OCI-LY3 (cell line): ENCODE results near the gene LMBRD1.

Experiments used
- H2AFZ ChIP-seq: fragments of 200-600, 300-600 bp; shearing (Covaris generic); 2 replicates; pipeline ENCODE4 v1.6.0; 2014; ENCODE audit warnings: antibody characterized with exemption, low read depth, low read length
- H3K27ac ChIP-seq: fragments of 200-600, 300-600 bp; sonication (generic); 2 replicates; pipeline ENCODE4 v1.5.1; 2014; ENCODE audit warnings: mild to moderate bottlenecking, low read length, moderate library complexity, mixed read lengths
- H3K27me3 ChIP-seq: fragments of 200-600, 300-600 bp; sonication (generic); 2 replicates; pipeline ENCODE4 v1.6.1; 2014; ENCODE audit warnings: low read depth, low read length, mixed read lengths
- H3K36me3 ChIP-seq: fragments of 200-600, 300-600 bp; sonication (generic); replicated peaks from 2 replicates; pipeline ENCODE3; 2014; ENCODE audit warnings: low read depth, low read length, mixed read lengths
- H3K4me1 ChIP-seq: fragments of 300-600, 200-600 bp; sonication (generic); 2 replicates; pipeline ENCODE4 v1.6.1; 2014; ENCODE audit warnings: low read length, mixed read lengths
- H3K4me2 ChIP-seq: fragments of 200-600, 300-600 bp; sonication (generic); 2 replicates; pipeline ENCODE4 v1.6.1; 2014; ENCODE audit warnings: low read length, mixed read lengths
- H3K4me3 ChIP-seq: fragments of 300-600, 200-600 bp; sonication (generic); 2 replicates; pipeline ENCODE4 v1.5.1; 2014; ENCODE audit warnings: antibody characterized with exemption, mild to moderate bottlenecking, low read length, moderate library complexity
- H3K79me2 ChIP-seq: fragments of 300-600, 200-600 bp; shearing (Covaris generic); 2 replicates; pipeline ENCODE4 v1.6.1; 2014; ENCODE audit warnings: mild to moderate bottlenecking, low read length, mixed read lengths
- H3K9ac ChIP-seq: fragments of 300-600, 200-600 bp; shearing (Covaris generic); 2 replicates; pipeline ENCODE4 v1.6.0; 2014; ENCODE audit warnings: mild to moderate bottlenecking, low read length, moderate library complexity
- H3K9me3 ChIP-seq: fragments of 200-600, 300-600 bp; shearing (Covaris generic); 2 replicates; pipeline ENCODE4 v1.6.1; 2014; ENCODE audit warnings: low read length, mixed read lengths; ENCODE audit not compliant: insufficient read depth
- H4K20me1 ChIP-seq: fragments of 200-600, 300-600 bp; sonication (generic); 2 replicates; pipeline ENCODE4 v1.6.1; 2016; ENCODE audit warnings: low read length, mixed read lengths; ENCODE audit not compliant: insufficient read depth
- EZH2phosphoT487 ChIP-seq: fragments of 200-600 bp; shearing (Covaris generic); IDR thresholded peaks from 2 replicates; pipeline ENCODE4 v1.6.1; 2018; ENCODE audit warnings: antibody characterized with exemption, mixed run types, low read depth
- TF ChIP-seq, protein P1 (sequence below): fragments of 200-600, 300-600 bp; sonication (generic); IDR thresholded peaks from 2 replicates; pipeline ENCODE4 v1.5.1; 2014; ENCODE audit warnings: antibody characterized with exemption, low read length, low read depth

The LMBRD1 gene

DNA sequence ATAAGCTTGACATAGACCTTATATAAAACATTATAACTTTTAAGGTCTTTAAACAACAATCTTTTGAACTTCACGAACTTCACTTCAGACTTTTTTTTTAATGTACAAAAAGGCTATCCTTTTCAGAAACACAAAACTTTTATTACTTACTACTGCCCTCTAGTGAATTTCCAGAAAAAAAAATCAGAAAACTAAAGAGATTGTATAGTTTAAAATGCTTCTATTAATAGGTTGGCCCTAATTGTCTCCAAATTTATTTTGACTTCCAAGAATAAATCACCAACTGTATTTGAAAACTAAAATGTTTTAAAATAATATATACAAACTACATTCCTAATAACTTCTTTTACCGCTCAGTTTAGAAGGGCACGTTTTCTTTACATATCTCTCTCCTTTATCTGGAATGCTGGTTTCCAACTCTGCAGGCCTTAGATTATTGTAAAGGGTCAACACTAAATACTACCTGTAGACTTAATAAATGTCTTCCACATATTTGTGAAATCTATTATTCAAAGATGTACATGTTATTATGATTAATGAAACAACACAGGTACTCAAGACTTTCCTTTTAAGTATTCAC, 66.8 kb downstream of the LMBRD1 start:
- Histone ChIP-seq H3K79me2 (no peaks in the 10 kb centered on the region), H3K27me3 (no peaks in the 10 kb centered on the region), H3K27ac (no peak overlapping the region), H3K4me1 (peaks cover 4% of the 10 kb centered on the region; the same call in 1 of the 2 replicates), H3K9ac (no peak overlapping the region), H2AFZ (no peak overlapping the region), H4K20me1 (no peaks in the 10 kb centered on the region), H3K9me3 (no peaks in the 10 kb centered on the region), H3K36me3 (peaks cover 7% of the 10 kb centered on the region), H3K4me3 (no peak overlapping the region), H3K4me2 (no peak overlapping the region)
- no peak for TF ChIP-seq EZH2phosphoT487
- TF ChIP-seq, protein P1, sequence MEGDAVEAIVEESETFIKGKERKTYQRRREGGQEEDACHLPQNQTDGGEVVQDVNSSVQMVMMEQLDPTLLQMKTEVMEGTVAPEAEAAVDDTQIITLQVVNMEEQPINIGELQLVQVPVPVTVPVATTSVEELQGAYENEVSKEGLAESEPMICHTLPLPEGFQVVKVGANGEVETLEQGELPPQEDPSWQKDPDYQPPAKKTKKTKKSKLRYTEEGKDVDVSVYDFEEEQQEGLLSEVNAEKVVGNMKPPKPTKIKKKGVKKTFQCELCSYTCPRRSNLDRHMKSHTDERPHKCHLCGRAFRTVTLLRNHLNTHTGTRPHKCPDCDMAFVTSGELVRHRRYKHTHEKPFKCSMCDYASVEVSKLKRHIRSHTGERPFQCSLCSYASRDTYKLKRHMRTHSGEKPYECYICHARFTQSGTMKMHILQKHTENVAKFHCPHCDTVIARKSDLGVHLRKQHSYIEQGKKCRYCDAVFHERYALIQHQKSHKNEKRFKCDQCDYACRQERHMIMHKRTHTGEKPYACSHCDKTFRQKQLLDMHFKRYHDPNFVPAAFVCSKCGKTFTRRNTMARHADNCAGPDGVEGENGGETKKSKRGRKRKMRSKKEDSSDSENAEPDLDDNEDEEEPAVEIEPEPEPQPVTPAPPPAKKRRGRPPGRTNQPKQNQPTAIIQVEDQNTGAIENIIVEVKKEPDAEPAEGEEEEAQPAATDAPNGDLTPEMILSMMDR: peak; percentile 63

DNA sequence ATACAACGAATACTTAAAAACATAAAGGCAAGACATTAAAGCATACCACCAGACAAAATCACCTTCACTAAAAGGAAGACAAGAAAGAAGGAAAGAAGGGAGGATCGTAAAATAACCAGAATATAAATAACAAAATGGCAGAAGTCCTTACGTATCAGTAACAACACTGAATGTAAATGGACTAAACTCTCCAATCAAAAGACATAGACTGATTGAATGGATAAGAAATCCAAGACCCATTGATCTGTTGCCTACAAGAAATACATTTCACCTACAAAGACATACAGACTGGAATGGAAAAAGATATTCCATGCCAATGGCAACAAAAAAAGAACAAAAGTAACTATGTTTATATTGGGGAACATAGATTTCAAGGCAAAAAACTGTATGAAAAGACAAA, 74.1 kb downstream of the LMBRD1 start:
- Histone ChIP-seq H3K9ac (no peak overlapping the region), H4K20me1 (no peaks in the 10 kb centered on the region; the same call in 1 of the 2 replicates), H3K79me2 (no peaks in the 10 kb centered on the region), H3K27ac (no peak overlapping the region), H3K27me3 (no peaks in the 10 kb centered on the region), H3K4me3 (no peak overlapping the region), H3K36me3 (peaks cover 16% of the 10 kb centered on the region), H3K4me1 (no peaks in the 10 kb centered on the region), H3K9me3 (no peaks in the 10 kb centered on the region), H2AFZ (no peak overlapping the region), H3K4me2 (no peak overlapping the region)
- no peak for TF ChIP-seq EZH2phosphoT487
- TF ChIP-seq, protein P1: no peak

DNA sequence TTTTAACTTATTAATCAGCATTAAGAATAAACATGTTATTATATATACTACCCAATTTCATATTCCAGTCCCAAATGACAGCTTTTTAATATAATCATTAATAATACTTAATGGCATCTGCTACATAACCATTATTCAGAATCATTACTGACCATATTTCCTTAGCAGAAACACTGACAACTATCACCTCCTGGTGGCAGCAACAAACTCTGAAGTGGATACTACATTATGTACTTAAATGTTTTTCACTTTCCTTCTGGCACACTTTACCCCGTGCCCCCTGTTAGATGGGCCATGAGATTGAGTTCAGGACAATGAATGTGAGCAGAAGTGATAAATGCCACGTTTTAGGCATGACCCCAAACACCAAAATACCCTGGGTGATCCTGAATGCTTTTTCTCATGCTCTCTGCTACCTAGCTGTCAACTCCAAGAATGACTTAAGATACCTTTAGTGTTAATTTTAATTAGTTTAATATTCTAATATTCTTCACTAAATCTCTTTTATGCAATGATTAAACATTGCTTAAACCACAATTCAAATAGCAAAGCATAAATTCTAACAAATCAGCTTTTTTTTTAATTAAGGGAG, 77.1 kb downstream of the LMBRD1 start:
- no peak for TF ChIP-seq EZH2phosphoT487
- TF ChIP-seq, protein P1: peak; percentile 72
- Histone ChIP-seq H3K4me1 (no peaks in the 10 kb centered on the region), H3K79me2 (no peaks in the 10 kb centered on the region), H3K36me3 (peaks cover 9% of the 10 kb centered on the region), H3K4me3 (no peak overlapping the region), H3K4me2 (no peak overlapping the region), H3K9me3 (no peaks in the 10 kb centered on the region), H2AFZ (no peak overlapping the region), H4K20me1 (no peaks in the 10 kb centered on the region; the same call in 1 of the 2 replicates), H3K9ac (no peak overlapping the region), H3K27ac (no peak overlapping the region), H3K27me3 (no peaks in the 10 kb centered on the region)

DNA sequence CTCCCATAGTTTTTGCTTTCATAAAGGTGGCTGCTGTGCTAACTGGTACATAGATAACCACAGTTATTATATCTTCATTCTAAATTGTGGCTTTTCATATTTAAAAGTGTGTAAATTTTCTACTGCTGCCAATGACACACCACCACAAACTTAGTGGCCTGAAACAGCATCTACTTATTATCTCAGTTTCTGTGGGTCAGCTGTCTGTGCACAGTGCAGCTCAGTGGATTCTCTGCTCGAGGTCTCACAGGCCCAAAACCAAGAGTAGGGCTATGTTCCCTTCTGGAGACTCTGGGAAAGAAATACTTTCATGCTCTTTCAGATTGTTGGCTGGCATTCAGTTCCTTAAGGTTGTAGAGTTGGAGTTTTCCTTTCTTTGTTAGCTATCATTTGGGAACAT, 90.1 kb downstream of the LMBRD1 start:
- H3K4me2 ChIP-seq: no peak overlapping the region
- H3K27ac ChIP-seq: no peak overlapping the region
- H4K20me1 ChIP-seq: no peaks in the 10 kb centered on the region
- H3K79me2 ChIP-seq: no peaks in the 10 kb centered on the region
- no peak for TF ChIP-seq EZH2phosphoT487
- TF ChIP-seq, protein P1: no peak
- no peaks in the 10 kb centered on the region for H3K27me3 ChIP-seq
- no peak overlapping the region for H3K4me3 ChIP-seq
- H3K4me1 ChIP-seq: peaks cover 3% of the 10 kb centered on the region; the same call in 1 of the 2 replicates
- H3K36me3 ChIP-seq: no peaks in the 10 kb centered on the region
- no peak overlapping the region for H2AFZ ChIP-seq
- no peaks in the 10 kb centered on the region for H3K9me3 ChIP-seq
- H3K9ac ChIP-seq: no peak overlapping the region
